Central memory CD4-positive, alpha-beta T cell (primary cell): Measurements from ENCODE around the gene TBC1D22B.
"Not testable (repeated sequence)": the region's sequence is repeated elsewhere in the genome, so short reads cannot be mapped to it uniquely, and the experiment has no call there.

ENCODE experiments used
- DNase-seq: peaks from one replicate; pipeline ENCODE4 v3.0.0; 2022

Gene TBC1D22B

GRCh38 chr6:37269105-37269504 lies 11.5 kb downstream of the TBC1D22B start:
- DNase-seq = no peak

- no peak for DNase-seq
Observed at GRCh38 chr6:37272834-37273566, 15.4 kb downstream of the TBC1D22B start.

GRCh38 chr6:37273690-37274089 lies 16.1 kb downstream of the TBC1D22B start:
- no peak for DNase-seq

GRCh38 chr6:37275350-37275749 lies 17.8 kb downstream of the TBC1D22B start:
- no peak for DNase-seq

- DNase-seq = no peak
Observed at GRCh38 chr6:37277001-37277409, 19.4 kb downstream of the TBC1D22B start.

GRCh38 chr6:37279366-37280134 lies 22.0 kb downstream of the TBC1D22B start:
- no peak for DNase-seq

- no peak for DNase-seq
Observed at GRCh38 chr6:37280162-37280887, 22.8 kb downstream of the TBC1D22B start.

- no peak for DNase-seq
Observed at GRCh38 chr6:37282371-37282770, 24.8 kb downstream of the TBC1D22B start.

- DNase-seq = no peak
Observed at GRCh38 chr6:37283268-37283667, 25.7 kb downstream of the TBC1D22B start.

GRCh38 chr6:37283671-37284151 lies 26.1 kb downstream of the TBC1D22B start:
- no peak for DNase-seq

GRCh38 chr6:37284781-37285180 lies 27.2 kb downstream of the TBC1D22B start:
- DNase-seq = no peak

GRCh38 chr6:37285861-37286311 lies 28.3 kb downstream of the TBC1D22B start:
- no peak for DNase-seq

GRCh38 chr6:37287519-37288157 lies 30.1 kb downstream of the TBC1D22B start:
- no peak for DNase-seq

GRCh38 chr6:37288247-37288646 lies 30.7 kb downstream of the TBC1D22B start:
- DNase-seq = no peak

GRCh38 chr6:37289931-37290330 lies 32.4 kb downstream of the TBC1D22B start:
- DNase-seq = peak; percentile 69

GRCh38 chr6:37293426-37293825 lies 35.9 kb downstream of the TBC1D22B start:
- no peak for DNase-seq

GRCh38 chr6:37297637-37298036 lies 40.1 kb downstream of the TBC1D22B start:
- DNase-seq = not testable (repeated sequence)

- no peak for DNase-seq
Observed at GRCh38 chr6:37298958-37299357, 41.4 kb downstream of the TBC1D22B start.

- DNase-seq = no peak
Observed at GRCh38 chr6:37299990-37300389, 42.4 kb downstream of the TBC1D22B start.

- no peak for DNase-seq
Observed at GRCh38 chr6:37302086-37302686, 44.6 kb downstream of the TBC1D22B start.

GRCh38 chr6:37303091-37303660 lies 45.6 kb downstream of the TBC1D22B start:
- DNase-seq = no peak
